A673 (cell line): Measurements from ENCODE around the gene PEX1.

Source experiments
- CTCF ChIP-seq: fragments of 300-800, 200-600 bp; sonication (generic); conservative IDR thresholded peaks from 2 replicates; pipeline ENCODE4 v1.5.1; 2017; ENCODE audit warnings: low read depth, mild to moderate bottlenecking, antibody characterized with exemption, low read length, moderate library complexity, mixed read lengths
- EZH2 ChIP-seq: fragments of 200-600 bp; sonication (generic); IDR thresholded peaks from 2 replicates; pipeline ENCODE4 v1.6.1; 2017; ENCODE audit warnings: borderline replicate concordance, low read depth, mild to moderate bottlenecking, mixed read lengths, antibody characterized with exemption, low read length; ENCODE audit not compliant: poor library complexity, severe bottlenecking

GRCh38 chr7:92567460-92567859 is 39.1 kb upstream of the PEX1 start:
- no peak for TF ChIP-seq CTCF
- TF ChIP-seq EZH2, result no peak
